Panc1 (cell line): ENCODE measurements around the gene MEIS3.

ENCODE experiments used
- CTCF ChIP-seq: fragments of 450-650 bp; IDR thresholded peaks from 2 replicates; pipeline ENCODE4 v1.5.1; 2017; ENCODE audit warnings: mild to moderate bottlenecking
- SIN3A ChIP-seq: IDR thresholded peaks from 2 replicates; pipeline ENCODE4 v1.6.1; 2012; ENCODE audit warnings: low read depth, mild to moderate bottlenecking, low read length, moderate library complexity, borderline replicate concordance; ENCODE audit not compliant: insufficient read depth

DNA sequence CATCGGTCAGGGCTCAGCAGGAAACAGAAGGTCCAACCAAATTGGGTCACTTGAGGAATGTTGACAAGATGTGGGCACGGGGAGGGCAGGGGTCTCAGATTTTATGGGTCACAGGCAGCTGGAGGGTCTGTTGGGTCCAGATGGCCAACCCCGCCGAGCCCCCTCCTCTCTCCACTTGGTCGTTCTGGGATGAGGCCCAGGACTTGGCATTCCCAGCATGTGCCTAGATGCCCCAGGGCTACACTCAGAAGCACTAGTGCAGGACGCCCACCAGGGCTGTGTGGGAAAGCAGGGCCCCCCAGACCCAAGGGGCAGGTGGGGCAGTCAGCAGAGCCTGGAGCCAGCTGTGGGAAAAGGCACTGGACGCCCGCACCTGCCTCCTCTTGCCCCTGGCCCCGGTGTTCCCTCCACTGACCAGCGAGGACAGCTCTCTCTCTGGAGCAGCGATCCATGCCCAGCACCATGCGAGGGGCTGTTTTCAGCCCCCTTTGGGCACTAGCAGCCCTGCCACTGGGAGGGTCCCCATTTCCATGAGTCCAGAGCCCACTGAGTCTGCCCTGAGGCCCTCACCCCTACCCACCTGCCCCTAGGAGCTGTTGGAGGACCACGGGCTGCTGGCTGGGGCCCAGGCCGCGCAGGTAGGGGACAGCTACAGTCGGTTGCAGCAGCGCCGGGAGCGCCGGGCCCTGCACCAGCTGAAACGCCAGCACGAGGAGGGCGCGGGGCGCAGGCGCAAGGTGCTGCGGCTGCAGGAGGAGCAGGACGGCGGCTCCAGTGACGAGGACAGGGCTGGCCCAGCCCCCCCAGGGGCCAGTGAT lies 44.2 kb downstream of the MEIS3 start:
- TF ChIP-seq CTCF (no peak), SIN3A (no peak)
